ENCODE results near the gene RNF225.
"Not testable (repeated sequence)": the region's sequence is repeated elsewhere in the genome, so short reads cannot be mapped to it uniquely, and the experiment has no call there.

The RNF225 gene

DNA sequence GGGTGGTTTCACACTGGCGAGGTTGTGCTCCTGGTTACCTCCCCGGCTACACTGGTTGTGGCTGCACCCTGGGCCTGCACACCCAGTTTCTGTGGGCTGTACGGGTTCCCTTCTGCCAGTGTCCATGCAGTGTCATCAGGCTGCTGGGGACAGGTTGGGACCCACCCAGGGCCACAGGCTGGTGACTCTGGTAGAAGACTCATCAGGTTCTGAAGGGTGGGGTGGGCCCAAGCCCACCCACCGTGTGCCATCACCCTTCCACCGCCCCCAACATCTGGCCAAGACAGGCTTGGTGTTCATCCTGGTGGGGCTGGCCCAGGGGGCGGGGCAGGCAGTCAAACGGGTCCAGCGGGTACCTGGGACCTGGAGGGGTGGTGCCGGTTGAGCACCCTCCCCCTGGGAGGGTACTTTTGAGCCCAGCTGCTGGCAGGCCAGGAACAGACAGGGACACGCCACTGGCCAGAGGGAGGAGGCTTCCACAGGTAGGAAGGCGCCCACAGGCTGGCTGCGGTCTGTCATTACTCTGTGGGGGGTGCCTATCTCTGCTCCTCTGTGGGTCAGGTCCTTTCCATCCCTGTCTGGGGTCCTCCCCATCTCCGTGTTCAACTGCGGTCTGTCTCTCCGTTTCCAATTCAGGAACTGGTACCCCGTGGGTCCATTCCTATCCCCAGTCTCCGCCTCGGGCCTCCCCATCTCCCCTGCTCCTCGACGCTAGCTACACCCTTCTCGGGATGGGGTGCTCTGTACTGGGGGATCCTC lies at the start of gene RNF225:
Gene RNF225 (plus strand): TSS at position 437 of the 759 bp plus-strand sequence. CDS start 434 bp downstream, outside the sequence.
- Histone ChIP-seq H3K4me3 (ENCODE audit: low read depth in 1 of 2, low read length in 2 of 2) (no peak within 1 kb of the TSS), H3K27ac (ENCODE audit: low read depth, low read length) (no peak within 1 kb of the TSS), H3K27me3 (ENCODE audit: control insufficient read depth in 1 of 2, insufficient read depth in 2 of 2, low read length in 2 of 2) (peaks cover 24 to 25% of the 10 kb centered on the region in 2 donors), H3K36me3 (ENCODE audit: control insufficient read depth in 1 of 2, insufficient read depth in 2 of 2, low read length in 2 of 2) (peaks cover 31 to 37% of the 10 kb centered on the region in 2 donors), H3K4me1 (ENCODE audit: control insufficient read depth in 1 of 2, insufficient read depth in 2 of 2, low read length in 2 of 2) (peaks cover 0 to 7% of the 10 kb centered on the region in 2 donors), H3K9me3 (ENCODE audit: control insufficient read depth in 1 of 2, low read length in 2 of 2) (no peaks in the 10 kb centered on the region), H3K9ac (ENCODE audit: low read depth in 1 of 2, low read length in 2 of 2) (no peak within 1 kb of the TSS)

DNA sequence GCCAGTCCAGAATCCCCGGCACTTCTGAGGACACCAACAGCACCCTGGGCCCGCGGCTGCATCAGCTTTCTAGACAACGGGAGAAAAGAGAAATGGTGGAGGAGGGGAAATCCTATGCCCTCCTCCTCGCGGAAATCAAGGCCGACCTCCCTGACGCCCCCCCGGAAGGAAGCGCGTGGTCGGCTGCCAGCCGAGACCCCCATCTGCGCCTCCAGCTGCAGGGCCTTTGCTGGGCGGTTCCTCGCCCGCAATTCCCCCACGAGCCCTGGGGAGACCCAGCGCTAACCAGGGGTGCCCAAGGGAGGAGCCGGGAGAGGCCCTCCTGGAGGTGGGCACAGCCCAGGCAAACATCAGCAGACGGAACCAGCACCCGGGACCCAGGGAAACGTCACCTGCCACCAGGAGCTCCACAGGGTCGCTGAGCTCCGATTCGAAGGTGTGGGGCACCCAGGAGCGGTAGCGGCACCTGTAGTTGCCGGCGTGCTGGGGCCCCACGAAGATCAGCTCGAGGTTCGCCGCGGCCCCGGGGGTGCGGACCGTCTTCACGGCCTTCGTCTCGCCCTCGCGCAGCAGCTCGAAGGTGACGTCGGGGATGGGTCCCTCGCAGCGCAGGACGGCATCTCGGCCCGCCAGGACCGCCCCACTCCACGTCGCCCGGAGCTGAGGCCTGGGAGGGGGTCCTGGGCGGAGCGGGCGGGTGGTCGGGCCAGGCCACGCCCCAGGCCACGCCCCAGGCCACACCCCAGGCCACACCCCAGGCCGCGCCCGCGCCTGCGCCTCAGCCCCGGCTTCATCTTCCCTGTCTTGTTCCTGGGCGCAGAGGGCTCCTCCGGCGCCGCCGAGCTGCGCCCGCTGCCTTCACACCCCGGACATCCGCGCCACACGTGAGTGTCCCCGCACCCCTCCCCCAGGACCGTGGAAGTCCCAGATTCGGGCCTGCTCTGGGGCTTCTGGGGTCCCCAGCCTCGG lies 48.2 kb upstream of the RNF225 start:
- Histone ChIP-seq H3K4me3 (ENCODE audit: low read depth in 1 of 2, low read length in 2 of 2) (peak overlapping the region; percentile 73), H3K36me3 (ENCODE audit: control insufficient read depth in 1 of 2, insufficient read depth in 2 of 2, low read length in 2 of 2) (no peaks in the 10 kb centered on the region), H3K4me1 (ENCODE audit: control insufficient read depth in 1 of 2, insufficient read depth in 2 of 2, low read length in 2 of 2) (no peaks in the 10 kb centered on the region), H3K9ac (ENCODE audit: low read depth in 1 of 2, low read length in 2 of 2) (peak overlapping the region; percentile 43 to 57), H3K27ac (ENCODE audit: low read depth, low read length) (peak overlapping the region; percentile 50), H3K27me3 (ENCODE audit: control insufficient read depth in 1 of 2, insufficient read depth in 2 of 2, low read length in 2 of 2) (peaks cover 0 to 3% of the 10 kb centered on the region in 2 donors), H3K9me3 (ENCODE audit: control insufficient read depth in 1 of 2, low read length in 2 of 2) (no peaks in the 10 kb centered on the region)

DNA sequence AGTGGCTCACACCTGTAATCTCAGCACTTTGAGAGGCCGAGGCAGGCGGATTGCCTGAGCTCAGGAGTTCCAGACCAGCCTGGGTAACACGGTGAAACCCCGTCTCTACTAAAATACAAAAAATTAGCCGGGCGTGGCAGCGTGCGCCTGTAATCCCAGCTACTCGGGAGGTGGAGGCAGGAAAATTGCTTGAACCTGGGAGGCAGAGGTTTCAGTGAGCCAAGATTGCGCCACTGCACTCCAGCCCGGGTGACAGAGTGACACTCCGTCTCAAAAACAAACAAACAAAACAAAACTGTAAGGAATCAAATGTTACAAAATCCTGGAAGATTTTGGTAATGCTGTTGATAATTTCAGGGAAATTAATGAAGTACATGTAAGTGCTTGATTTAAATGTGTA lies 47.4 kb upstream of the RNF225 start:
- not testable (repeated sequence) for H3K36me3 ChIP-seq (ENCODE audit: control insufficient read depth in 1 of 2, insufficient read depth in 2 of 2, low read length in 2 of 2); H3K9me3 ChIP-seq (ENCODE audit: control insufficient read depth in 1 of 2, low read length in 2 of 2); H3K4me1 ChIP-seq (ENCODE audit: control insufficient read depth in 1 of 2, insufficient read depth in 2 of 2, low read length in 2 of 2); H3K27me3 ChIP-seq (ENCODE audit: control insufficient read depth in 1 of 2, insufficient read depth in 2 of 2, low read length in 2 of 2); H3K27ac ChIP-seq (ENCODE audit: low read depth, low read length)
- H3K9ac ChIP-seq (ENCODE audit: low read depth in 1 of 2, low read length in 2 of 2): peak overlapping the region; percentile 43 to 47
- H3K4me3 ChIP-seq (ENCODE audit: low read depth in 1 of 2, low read length in 2 of 2): peak overlapping the region; percentile 71 to 73

DNA sequence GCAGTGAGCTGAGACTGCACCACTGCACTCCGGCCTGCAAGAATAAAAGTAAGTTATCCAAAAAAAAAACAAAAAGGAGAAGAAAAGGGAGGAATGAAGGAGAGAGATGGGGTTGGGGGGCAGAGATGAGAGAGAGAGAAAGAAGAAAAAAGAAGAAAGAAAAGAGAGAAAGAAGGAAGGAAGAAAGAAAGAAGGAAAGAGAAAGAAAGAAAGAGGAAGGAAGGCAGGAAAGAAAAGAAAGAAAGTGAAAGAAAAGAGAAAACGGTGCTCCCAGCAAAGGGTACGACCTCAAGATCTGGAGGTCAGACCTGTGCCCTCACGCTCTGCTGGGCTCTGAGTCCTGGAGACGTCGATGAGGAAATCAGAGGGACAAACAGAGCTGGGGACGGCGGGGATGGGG lies 45.9 kb upstream of the RNF225 start:
- Histone ChIP-seq H3K27ac (ENCODE audit: low read depth, low read length) (no peak overlapping the region), H3K27me3 (ENCODE audit: control insufficient read depth in 1 of 2, insufficient read depth in 2 of 2, low read length in 2 of 2) (peaks cover 0 to 3% of the 10 kb centered on the region in 2 donors), H3K4me3 (ENCODE audit: low read depth in 1 of 2, low read length in 2 of 2) (no peak overlapping the region), H3K9me3 (ENCODE audit: control insufficient read depth in 1 of 2, low read length in 2 of 2) (no peaks in the 10 kb centered on the region), H3K36me3 (ENCODE audit: control insufficient read depth in 1 of 2, insufficient read depth in 2 of 2, low read length in 2 of 2) (no peaks in the 10 kb centered on the region), H3K4me1 (ENCODE audit: control insufficient read depth in 1 of 2, insufficient read depth in 2 of 2, low read length in 2 of 2) (no peaks in the 10 kb centered on the region), H3K9ac (ENCODE audit: low read depth in 1 of 2, low read length in 2 of 2) (no peak overlapping the region)

DNA sequence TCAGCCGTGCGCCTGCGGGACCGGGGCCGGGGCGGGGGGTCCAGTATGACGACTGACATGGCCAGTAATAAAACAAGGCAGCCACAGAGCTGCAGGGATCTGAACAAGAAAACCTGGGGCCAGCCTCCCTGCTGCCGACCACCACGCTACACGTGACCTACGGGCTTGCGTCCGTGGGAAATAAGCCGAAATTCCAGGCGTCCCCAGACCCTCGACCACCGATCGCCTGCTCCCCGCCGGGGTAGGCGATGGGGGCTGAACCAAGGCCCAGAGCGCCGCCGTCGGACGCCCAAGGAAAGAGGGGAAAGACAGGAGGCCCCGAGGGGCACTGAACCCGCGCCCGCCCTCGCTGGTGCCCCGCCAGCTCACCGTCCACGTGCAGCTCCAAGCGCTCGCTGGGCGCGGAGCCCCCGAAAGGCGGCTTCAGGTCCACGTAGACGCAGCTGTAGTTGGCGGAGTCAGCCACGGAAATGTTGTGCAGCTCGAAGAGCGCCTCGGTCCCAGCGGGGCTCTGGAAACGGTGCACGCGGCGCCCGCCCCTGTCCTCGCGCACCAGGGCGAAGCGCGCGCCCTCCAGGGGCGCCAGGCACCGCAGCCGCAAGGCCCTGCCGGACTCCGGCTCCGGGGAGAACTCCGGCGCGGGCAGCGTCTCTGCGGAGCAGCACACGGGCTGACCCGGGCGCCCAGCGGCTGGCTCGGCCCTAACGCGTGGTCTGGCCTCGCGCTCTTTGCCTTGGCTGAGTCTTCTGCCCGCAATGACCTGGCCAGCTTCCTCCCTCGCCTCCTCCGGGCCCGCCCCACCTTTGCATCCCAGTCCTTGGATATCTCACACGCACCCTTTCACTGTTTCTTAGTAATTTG lies 45.2 kb upstream of the RNF225 start:
- no peaks in the 10 kb centered on the region for H3K9me3 ChIP-seq (ENCODE audit: control insufficient read depth in 1 of 2, low read length in 2 of 2)
- H3K27ac ChIP-seq (ENCODE audit: low read depth, low read length): no peak overlapping the region
- H3K4me3 ChIP-seq (ENCODE audit: low read depth in 1 of 2, low read length in 2 of 2): peak overlapping the region in 1 of 2 donors; percentile 16
- H3K4me1 ChIP-seq (ENCODE audit: control insufficient read depth in 1 of 2, insufficient read depth in 2 of 2, low read length in 2 of 2): no peaks in the 10 kb centered on the region
- peaks cover 0 to 3% of the 10 kb centered on the region in 2 donors for H3K27me3 ChIP-seq (ENCODE audit: control insufficient read depth in 1 of 2, insufficient read depth in 2 of 2, low read length in 2 of 2)
- no peak overlapping the region for H3K9ac ChIP-seq (ENCODE audit: low read depth in 1 of 2, low read length in 2 of 2)
- no peaks in the 10 kb centered on the region for H3K36me3 ChIP-seq (ENCODE audit: control insufficient read depth in 1 of 2, insufficient read depth in 2 of 2, low read length in 2 of 2)

DNA sequence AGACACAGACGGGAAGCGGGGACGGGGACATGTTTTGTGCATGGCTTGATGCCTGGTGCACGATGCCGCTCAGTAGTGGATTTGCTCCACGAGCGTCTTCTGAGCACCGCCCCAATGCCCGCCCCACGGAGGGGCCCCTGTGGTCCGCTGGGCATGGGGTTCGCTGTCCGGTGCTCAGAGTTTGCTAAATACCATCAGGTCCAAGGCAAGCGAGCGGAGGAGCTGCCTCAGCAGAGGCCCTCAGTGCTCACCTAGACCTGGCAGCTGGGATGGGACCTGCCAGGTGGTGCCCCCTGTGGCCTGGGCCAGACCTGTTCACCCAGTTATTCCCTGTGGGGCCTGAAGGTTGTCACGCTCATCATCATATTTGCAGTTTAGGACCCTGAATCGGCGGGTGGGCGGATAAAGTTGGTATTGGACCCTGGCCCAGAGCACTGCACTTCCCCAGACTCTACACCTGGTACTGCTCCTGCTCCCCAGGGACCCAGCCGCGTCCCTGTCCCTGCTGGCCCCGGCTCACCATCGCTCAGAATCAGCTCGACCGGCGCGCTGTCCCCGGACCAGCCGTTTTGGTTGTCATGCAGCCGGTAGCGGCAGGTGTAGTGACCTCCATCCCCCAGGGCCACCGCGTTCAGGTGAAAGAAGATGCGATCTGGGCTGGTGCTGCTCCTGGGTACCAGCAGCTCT lies 44.4 kb upstream of the RNF225 start:
- Histone ChIP-seq H3K27me3 (ENCODE audit: control insufficient read depth in 1 of 2, insufficient read depth in 2 of 2, low read length in 2 of 2) (peaks cover 0 to 3% of the 10 kb centered on the region in 2 donors), H3K9me3 (ENCODE audit: control insufficient read depth in 1 of 2, low read length in 2 of 2) (no peaks in the 10 kb centered on the region), H3K27ac (ENCODE audit: low read depth, low read length) (no peak overlapping the region), H3K9ac (ENCODE audit: low read depth in 1 of 2, low read length in 2 of 2) (no peak overlapping the region), H3K4me3 (ENCODE audit: low read depth in 1 of 2, low read length in 2 of 2) (no peak overlapping the region), H3K36me3 (ENCODE audit: control insufficient read depth in 1 of 2, insufficient read depth in 2 of 2, low read length in 2 of 2) (no peaks in the 10 kb centered on the region), H3K4me1 (ENCODE audit: control insufficient read depth in 1 of 2, insufficient read depth in 2 of 2, low read length in 2 of 2) (no peaks in the 10 kb centered on the region)

DNA sequence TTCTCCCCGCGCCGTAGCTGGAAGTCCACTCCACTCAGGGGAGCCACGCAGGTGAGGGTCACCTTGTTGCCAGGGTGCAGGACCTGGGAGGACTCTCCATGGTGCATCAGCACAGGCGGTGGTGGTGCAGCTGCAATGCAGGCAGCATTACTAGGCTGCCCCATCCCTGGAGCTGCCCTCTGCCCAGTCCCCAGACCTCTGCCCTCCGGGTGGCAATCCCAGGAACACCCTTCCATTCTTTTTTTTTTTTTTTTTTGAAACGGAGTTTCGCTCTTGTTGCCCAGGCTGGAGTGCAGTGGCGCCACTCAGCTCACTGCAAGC lies 43.9 kb upstream of the RNF225 start:
- H3K4me1 ChIP-seq (ENCODE audit: control insufficient read depth in 1 of 2, insufficient read depth in 2 of 2, low read length in 2 of 2): peaks cover 0 to 3% of the 10 kb centered on the region in 2 donors

DNA sequence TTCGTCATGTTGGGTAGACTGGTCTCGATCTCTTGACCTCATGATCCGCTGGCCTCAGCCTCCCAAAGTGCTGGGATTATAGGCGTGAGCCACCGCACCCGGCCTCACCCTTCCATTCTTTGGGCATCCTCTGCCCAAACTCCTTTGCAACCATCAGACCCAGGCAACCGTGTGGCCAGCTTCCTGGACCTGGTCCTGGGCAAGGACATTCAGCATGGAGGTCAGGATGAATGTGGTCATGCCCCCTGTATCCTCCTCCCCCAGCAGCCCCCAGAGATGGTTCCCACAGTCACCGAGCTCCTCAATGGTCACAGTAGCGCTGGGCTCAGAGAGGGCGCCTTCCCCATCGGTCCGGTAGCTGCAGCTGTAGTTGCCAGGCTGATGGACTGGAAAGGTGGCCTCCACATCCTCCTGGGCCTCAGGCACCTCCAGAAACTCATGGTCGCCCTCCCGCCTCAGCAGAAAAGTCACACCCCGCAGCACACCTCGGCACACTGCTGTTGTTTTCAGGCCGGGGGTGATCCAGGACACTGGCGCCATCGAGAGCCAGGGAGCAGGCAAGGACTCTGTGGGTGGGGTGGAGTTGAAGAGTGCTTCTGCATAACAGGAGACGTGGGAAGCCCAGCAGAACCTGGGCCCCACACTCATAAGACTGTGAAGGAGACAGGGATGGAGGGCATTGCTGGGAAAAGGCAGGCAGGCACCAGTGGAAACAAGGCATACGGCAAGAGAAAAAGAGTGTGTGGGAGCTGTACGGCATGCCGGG lies 43.3 kb upstream of the RNF225 start:
- no peak overlapping the region for H3K4me3 ChIP-seq (ENCODE audit: low read depth in 1 of 2, low read length in 2 of 2)
- no peaks in the 10 kb centered on the region for H3K9me3 ChIP-seq (ENCODE audit: control insufficient read depth in 1 of 2, low read length in 2 of 2)
- no peak overlapping the region for H3K9ac ChIP-seq (ENCODE audit: low read depth in 1 of 2, low read length in 2 of 2)
- H3K27me3 ChIP-seq (ENCODE audit: control insufficient read depth in 1 of 2, insufficient read depth in 2 of 2, low read length in 2 of 2): peaks cover 0 to 3% of the 10 kb centered on the region in 2 donors
- H3K27ac ChIP-seq (ENCODE audit: low read depth, low read length): no peak overlapping the region
- peaks cover 0 to 10% of the 10 kb centered on the region in 2 donors for H3K4me1 ChIP-seq (ENCODE audit: control insufficient read depth in 1 of 2, insufficient read depth in 2 of 2, low read length in 2 of 2)
- no peaks in the 10 kb centered on the region for H3K36me3 ChIP-seq (ENCODE audit: control insufficient read depth in 1 of 2, insufficient read depth in 2 of 2, low read length in 2 of 2)

More for the DNA sequence above, 43.9 kb upstream of the RNF225 start:
- Histone ChIP-seq H3K27me3 (ENCODE audit: control insufficient read depth in 1 of 2, insufficient read depth in 2 of 2, low read length in 2 of 2) (peaks cover 0 to 3% of the 10 kb centered on the region in 2 donors), H3K4me3 (ENCODE audit: low read depth in 1 of 2, low read length in 2 of 2) (no peak overlapping the region), H3K9me3 (ENCODE audit: control insufficient read depth in 1 of 2, low read length in 2 of 2) (no peaks in the 10 kb centered on the region), H3K36me3 (ENCODE audit: control insufficient read depth in 1 of 2, insufficient read depth in 2 of 2, low read length in 2 of 2) (no peaks in the 10 kb centered on the region), H3K9ac (ENCODE audit: low read depth in 1 of 2, low read length in 2 of 2) (no peak overlapping the region), H3K27ac (ENCODE audit: low read depth, low read length) (no peak overlapping the region)

All from duodenal mucosa (tissue), 2 donors.